B cell (primary cell): ENCODE data around the gene C1orf122. TPM values are rescaled to one million over a fixed set of nuclear protein-coding genes. Genes with fewer than 3 reads are reported as not detected.
"Not testable (repeated sequence)": the region's sequence is repeated elsewhere in the genome, so short reads cannot be mapped to it uniquely, and the experiment has no call there.

Experiments
- ATAC-seq: fragments of 200-7000 bp; cut with Tn5 transposase; one replicate; pipeline ENCODE4 v1.10.0; 2021; ENCODE audit warnings: low read depth, mild to moderate bottlenecking, moderate number of reproducible peaks, moderate library complexity
- CTCF ChIA-PET: fragments of 350-600 bp; sonication (Branson Sonifier 250); formaldehyde crosslinking; loops from one replicate; lab custom pipeline; 2021; ENCODE audit warnings: antibody characterized with exemption, inconsistent platforms; lab: Charles Lee
- POLR2A ChIA-PET: fragments of 350-600 bp; sonication (Branson Sonifier 250); formaldehyde crosslinking; loops from one replicate; lab custom pipeline; 2021; ENCODE audit warnings: antibody characterized with exemption; lab: Charles Lee
- DNase-seq: peaks from one replicate; pipeline ENCODE4 v3.0.0; 2013
- H2AFZ ChIP-seq: 2 replicates; pipeline ENCODE4 v1.6.1; 2012; ENCODE audit warnings: mild to moderate bottlenecking, low read depth, low read length; ENCODE audit not compliant: insufficient read depth, poor library complexity, severe bottlenecking
- H3K27ac ChIP-seq, 2 donors: 1 replicate in 1 of 2; 2 replicates in 1 of 2; pipeline ENCODE4 v1.5.1; 2012 to 2013; ENCODE audit warnings: low read length in 2 of 2, mild to moderate bottlenecking in 2 of 2, moderate library complexity in 1 of 2
- H3K27me3 ChIP-seq, 4 experiments: fragments of 200-600 bp in 1 of 4; sonication (generic) in 1 of 4; replicated peaks in 1 of 4; 1 replicate in 2 of 4; 2 replicates in 2 of 4; pipeline versions ENCODE4 v1.6.1 to v1.7.0; 2013 to 2016; ENCODE audit warnings: low read length in 3 of 4, mild to moderate bottlenecking in 2 of 4, mixed read lengths in 1 of 4, moderate library complexity in 1 of 4; ENCODE audit not compliant: insufficient read depth in 4 of 4, control insufficient read depth in 3 of 4; ENCODE audit errors: control extremely low read depth in 1 of 4
- H3K36me3 ChIP-seq, 2 experiments: replicated peaks in 1 of 2; 1 replicate in 1 of 2; 2 replicates in 1 of 2; pipeline versions ENCODE4 v1.6.1 to v1.7.1; 2013; ENCODE audit warnings: low read length in 1 of 2; ENCODE audit not compliant: insufficient read depth in 2 of 2, control insufficient read depth in 1 of 2; ENCODE audit errors: control extremely low read depth in 1 of 2, extremely low read depth in 1 of 2
- H3K4me1 ChIP-seq, 2 donors: fragments of 200-600 bp in 1 of 2; sonication (generic) in 1 of 2; 1 replicate in 1 of 2; 2 replicates in 1 of 2; pipeline versions ENCODE4 v1.5.1 to v1.6.1; 2013 to 2017; ENCODE audit warnings: low read length in 2 of 2; ENCODE audit not compliant: control insufficient read depth in 2 of 2, insufficient read depth in 2 of 2
- H3K4me2 ChIP-seq: replicated peaks from 2 replicates; pipeline ENCODE3; 2012; ENCODE audit warnings: mild to moderate bottlenecking, low read depth, low read length; ENCODE audit not compliant: poor library complexity, severe bottlenecking
- H3K4me3 ChIP-seq, 5 experiments: fragments of 200-600 bp in 1 of 5; sonication (generic) in 1 of 5; 1 replicate in 3 of 5; 2 replicates in 2 of 5; pipeline versions ENCODE4 v1.5.1 to v1.7.0; 2011 to 2016; ENCODE audit warnings: low read length in 4 of 5, mild to moderate bottlenecking in 4 of 5, low read depth in 2 of 5, control low read depth in 1 of 5, moderate library complexity in 1 of 5; ENCODE audit not compliant: insufficient read depth in 1 of 5; ENCODE audit errors: control extremely low read depth in 1 of 5, extremely low read depth in 1 of 5
- H3K79me2 ChIP-seq: fragments of 200-600 bp; sonication (generic); one replicate; pipeline ENCODE4 v1.6.0; 2016; ENCODE audit warnings: low read length; ENCODE audit not compliant: control insufficient read depth, insufficient read depth
- H3K9ac ChIP-seq: fragments of 200-600 bp; sonication (generic); 2 replicates; pipeline ENCODE4 v1.6.1; 2017; ENCODE audit warnings: mild to moderate bottlenecking, low read length, moderate library complexity
- H3K9me3 ChIP-seq, 3 donors: one replicate each; pipeline versions ENCODE4 v1.6.1 to v1.7.1; 2013; ENCODE audit warnings: low read length in 2 of 3; ENCODE audit not compliant: control insufficient read depth in 2 of 3, insufficient read depth in 1 of 3; ENCODE audit errors: control extremely low read depth in 1 of 3
- H4K20me1 ChIP-seq: 2 replicates; pipeline ENCODE4 v1.6.0; 2012; ENCODE audit warnings: mild to moderate bottlenecking, low read length; ENCODE audit not compliant: insufficient read depth, control insufficient read depth, poor library complexity, severe bottlenecking
- H3K27ac Mint-ChIP-seq: one replicate; pipeline ENCODE4 v1.8.0; 2021; ENCODE audit warnings: mixed read lengths
- H3K27me3 Mint-ChIP-seq: one replicate; pipeline ENCODE4 v1.8.0; 2021; ENCODE audit warnings: mixed read lengths
- H3K4me1 Mint-ChIP-seq: one replicate; pipeline ENCODE4 v1.8.0; 2021; ENCODE audit warnings: mixed read lengths
- H3K4me3 Mint-ChIP-seq: one replicate; pipeline ENCODE4 v1.8.0; 2021; ENCODE audit warnings: mixed read lengths
- H3K9me3 Mint-ChIP-seq: one replicate; pipeline ENCODE4 v1.8.0; 2022; ENCODE audit warnings: mixed read lengths; ENCODE audit not compliant: insufficient read depth
- EZH2 ChIP-seq: IDR thresholded peaks from 2 replicates; pipeline ENCODE4 v1.6.1; 2012; ENCODE audit warnings: borderline replicate concordance, low read depth, mild to moderate bottlenecking, moderate library complexity, low read length; ENCODE audit not compliant: insufficient read depth, poor library complexity, severe bottlenecking
- WGBS: methylation state at CpG from one replicate; pipeline ENCODE4 v1.1.5; 2013; ENCODE audit warnings: missing lambda C conversion rate; ENCODE audit not compliant: insufficient coverage; 5-methylcytosine and 5-hydroxymethylcytosine counted together
- intact Hi-C: fragments of 100-400 bp; cut with micrococcal nuclease; formaldehyde crosslinking; loops from one replicate; pipeline ENCODE4 v1.10.0; 2022
- polyA plus RNA-seq: library from polyadenylated mRNA; depleted of rRNA; stranded (reverse); fragments of >200 nt; gene quantifications from 2 replicates; pipeline ENCODE4 v1.2.3, GENCODE V29; 2012
- total RNA-seq, 2 donors: library from RNA; stranded (reverse); fragments of 120-200 nt in 1 of 2; gene quantifications; 1 replicate in 1 of 2; 2 replicates in 1 of 2; pipeline versions ENCODE4 v1.2.3 to v1.2.4, GENCODE V29; 2013 to 2022
- TF ChIP-seq, protein P1 (sequence below): fragments of 200-600 bp; IDR thresholded peaks from one replicate; pipeline ENCODE4 v1.8.0; 2022; ENCODE audit warnings: antibody characterized with exemption, mild to moderate bottlenecking

Gene C1orf122
- total and polyA plus RNA-seq, 2 donors (not counting 1 experiment from before 2014, with no cell fraction given), result 15.7 to 16.9 TPM

GRCh38 chr1:37765916-37766664 lies 41.5 kb upstream of the C1orf122 start:
- no peaks in the 10 kb centered on the region for H4K20me1 ChIP-seq
- Mint-ChIP-seq H3K4me1 (peaks cover 20% of the 10 kb centered on the region), H3K27ac (no peak overlapping the region), H3K9me3 (no peaks in the 10 kb centered on the region), H3K4me3 (peak overlapping the region; percentile 60), H3K27me3 (peaks cover 83% of the 10 kb centered on the region)
- ATAC-seq (peak; percentile 49), DNase-seq (peak; percentile 33)
- H2AFZ ChIP-seq, result peak overlapping the region; percentile 60
- peaks cover 17 to 20% of the 10 kb centered on the region in 2 donors for H3K4me1 ChIP-seq
- ChIA-PET CTCF (interaction anchor here (0.5 kb wide), 1 partner anchor 1733 kb away, joined by 3 read pairs; no protein-coding TSS in a partner anchor), POLR2A (no interaction called here)
- H3K27me3 ChIP-seq, result peaks cover 0 to 60% (median 45%) of the 10 kb centered on the region in 4 experiments
- no peaks in the 10 kb centered on the region for H3K79me2 ChIP-seq
- intact Hi-C loops, result no loop called here
- H3K9me3 ChIP-seq, result peaks cover 0 to 29% (median 0%) of the 10 kb centered on the region in 3 donors
- H3K36me3 ChIP-seq, result no peaks in the 10 kb centered on the region
- no peak overlapping the region for H3K27ac ChIP-seq
- H3K4me2 ChIP-seq, result peak overlapping the region; percentile 63
- H3K4me3 ChIP-seq, result peak overlapping the region in 2 of 5 experiments; percentile 3 to 6
- no peak for TF ChIP-seq EZH2
- TF ChIP-seq, protein P1, sequence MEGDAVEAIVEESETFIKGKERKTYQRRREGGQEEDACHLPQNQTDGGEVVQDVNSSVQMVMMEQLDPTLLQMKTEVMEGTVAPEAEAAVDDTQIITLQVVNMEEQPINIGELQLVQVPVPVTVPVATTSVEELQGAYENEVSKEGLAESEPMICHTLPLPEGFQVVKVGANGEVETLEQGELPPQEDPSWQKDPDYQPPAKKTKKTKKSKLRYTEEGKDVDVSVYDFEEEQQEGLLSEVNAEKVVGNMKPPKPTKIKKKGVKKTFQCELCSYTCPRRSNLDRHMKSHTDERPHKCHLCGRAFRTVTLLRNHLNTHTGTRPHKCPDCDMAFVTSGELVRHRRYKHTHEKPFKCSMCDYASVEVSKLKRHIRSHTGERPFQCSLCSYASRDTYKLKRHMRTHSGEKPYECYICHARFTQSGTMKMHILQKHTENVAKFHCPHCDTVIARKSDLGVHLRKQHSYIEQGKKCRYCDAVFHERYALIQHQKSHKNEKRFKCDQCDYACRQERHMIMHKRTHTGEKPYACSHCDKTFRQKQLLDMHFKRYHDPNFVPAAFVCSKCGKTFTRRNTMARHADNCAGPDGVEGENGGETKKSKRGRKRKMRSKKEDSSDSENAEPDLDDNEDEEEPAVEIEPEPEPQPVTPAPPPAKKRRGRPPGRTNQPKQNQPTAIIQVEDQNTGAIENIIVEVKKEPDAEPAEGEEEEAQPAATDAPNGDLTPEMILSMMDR, result no peak
- 10% methylated on average over 21 of the region's 27 CpGs for WGBS
- H3K9ac ChIP-seq, result peak overlapping the region; percentile 23

DNA sequence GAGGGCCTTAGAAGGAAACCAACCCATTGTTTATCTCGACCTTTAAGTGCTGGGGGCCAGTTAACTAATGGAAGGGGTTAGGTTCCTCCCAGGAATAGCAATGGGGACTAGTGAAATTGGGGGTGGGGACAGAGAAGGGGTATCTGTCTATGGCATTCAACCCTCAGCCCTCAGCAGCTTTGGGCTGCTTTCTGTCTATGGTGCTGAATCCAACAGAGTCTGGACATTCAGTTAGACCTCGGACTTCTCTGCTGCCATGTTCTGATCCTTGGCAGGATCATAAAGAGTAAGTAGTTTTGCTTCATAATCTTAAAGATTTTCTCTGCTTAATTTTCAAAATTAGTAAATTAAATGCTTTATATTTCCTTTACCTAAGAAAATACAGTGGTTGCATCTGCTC lies 40.1 kb upstream of the C1orf122 start:
- ChIA-PET CTCF (interaction anchor here (0.6 kb wide), 1 partner anchor 1620 kb away, joined by 4 read pairs; no protein-coding TSS in a partner anchor), POLR2A (no interaction called here)
- H2AFZ ChIP-seq, result no peak overlapping the region
- peaks cover 74% of the 10 kb centered on the region for H3K27me3 Mint-ChIP-seq
- peaks cover 0 to 54% (median 45%) of the 10 kb centered on the region in 4 experiments for H3K27me3 ChIP-seq
- TF ChIP-seq, protein P1, result no peak
- no peak for TF ChIP-seq EZH2
- no peak overlapping the region for H3K27ac ChIP-seq
- DNase-seq (no peak), ATAC-seq (no peak)
- H3K9ac ChIP-seq, result no peak overlapping the region
- no peak overlapping the region for H3K27ac Mint-ChIP-seq
- H3K79me2 ChIP-seq, result no peaks in the 10 kb centered on the region
- no peaks in the 10 kb centered on the region for H3K9me3 Mint-ChIP-seq
- H3K4me3 ChIP-seq, result no peak overlapping the region
- peaks cover 20% of the 10 kb centered on the region for H3K4me1 Mint-ChIP-seq
- no peaks in the 10 kb centered on the region for H3K36me3 ChIP-seq
- intact Hi-C loops, result no loop called here
- WGBS, result 0% methylated on average over 1 of the region's 2 CpGs
- no peak overlapping the region for H3K4me3 Mint-ChIP-seq
- H3K4me1 ChIP-seq, result peaks cover 17 to 20% of the 10 kb centered on the region in 2 donors
- H3K4me2 ChIP-seq, result no peak overlapping the region
- no peaks in the 10 kb centered on the region for H4K20me1 ChIP-seq
- peaks cover 0 to 26% (median 0%) of the 10 kb centered on the region in 3 donors for H3K9me3 ChIP-seq

GRCh38 chr1:37771440-37771839 lies 36.1 kb upstream of the C1orf122 start:
- peaks cover 43% of the 10 kb centered on the region for H3K27me3 Mint-ChIP-seq
- ATAC-seq, H3K27ac Mint-ChIP-seq, H3K27ac ChIP-seq, H3K4me1 ChIP-seq, POLR2A ChIA-PET, H3K4me1 Mint-ChIP-seq, H3K36me3 ChIP-seq, DNase-seq, H3K9me3 ChIP-seq, H3K4me3 ChIP-seq, CTCF ChIA-PET, H3K9ac ChIP-seq, H3K9me3 Mint-ChIP-seq, H2AFZ ChIP-seq, H3K79me2 ChIP-seq, intact Hi-C loops, H3K4me3 Mint-ChIP-seq, H4K20me1 ChIP-seq, H3K4me2 ChIP-seq: not testable (repeated sequence)
- H3K27me3 ChIP-seq, result peaks cover 0 to 27% (median 18%) of the 10 kb centered on the region in 4 experiments
